Measurements from ENCODE around the gene EMILIN3.

The EMILIN3 gene

DNA sequence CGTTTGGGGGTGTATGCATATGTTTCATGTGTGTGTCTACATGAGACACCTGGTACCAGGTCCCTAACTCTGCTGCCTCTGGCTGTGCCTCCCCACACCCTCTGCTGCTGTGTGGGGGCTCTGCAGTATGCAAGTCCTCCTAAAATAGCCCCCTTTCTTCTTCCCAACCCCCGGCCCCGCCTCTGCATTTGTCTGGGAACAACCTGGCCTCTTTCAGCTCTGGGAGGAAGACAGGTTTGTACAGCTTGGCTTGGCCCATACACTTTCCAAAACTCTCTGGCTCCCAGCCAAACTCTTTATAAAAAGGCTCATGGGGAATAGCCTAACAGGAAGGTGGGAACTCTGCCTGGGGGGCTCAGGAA lies 27.1 kb upstream of the EMILIN3 start:
- CTCF ChIA-PET: no interaction called here
- TF ChIP-seq LEF1 (IDR thresholded peaks at IDR 0.05; ENCODE audit: borderline replicate concordance) (no peak), ARNT (IDR thresholded peaks at IDR 0.05) (no peak), BHLHE40 (IDR thresholded peaks at IDR 0.05; ENCODE audit: borderline replicate concordance) (no peak), TARDBP (IDR thresholded peaks at IDR 0.05) (no peak), FOXA1 (IDR thresholded peaks at IDR 0.05) (no peak), ELF4 (IDR thresholded peaks at IDR 0.05) (no peak), SUZ12 (IDR thresholded peaks at IDR 0.05) (no peak), CTBP1 (IDR thresholded peaks at IDR 0.05; ENCODE audit: borderline replicate concordance) (no peak), FOXM1 (IDR thresholded peaks at IDR 0.05; ENCODE audit: borderline replicate concordance) (no peak), NFRKB (IDR thresholded peaks at IDR 0.05) (no peak)
- TF ChIP-seq, protein P1, sequence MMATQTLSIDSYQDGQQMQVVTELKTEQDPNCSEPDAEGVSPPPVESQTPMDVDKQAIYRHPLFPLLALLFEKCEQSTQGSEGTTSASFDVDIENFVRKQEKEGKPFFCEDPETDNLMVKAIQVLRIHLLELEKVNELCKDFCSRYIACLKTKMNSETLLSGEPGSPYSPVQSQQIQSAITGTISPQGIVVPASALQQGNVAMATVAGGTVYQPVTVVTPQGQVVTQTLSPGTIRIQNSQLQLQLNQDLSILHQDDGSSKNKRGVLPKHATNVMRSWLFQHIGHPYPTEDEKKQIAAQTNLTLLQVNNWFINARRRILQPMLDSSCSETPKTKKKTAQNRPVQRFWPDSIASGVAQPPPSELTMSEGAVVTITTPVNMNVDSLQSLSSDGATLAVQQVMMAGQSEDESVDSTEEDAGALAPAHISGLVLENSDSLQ (IDR thresholded peaks at IDR 0.05): no peak
- POLR2A ChIA-PET: no interaction called here
- DNase-seq (ENCODE audit: extremely low spot score): no peak

DNA sequence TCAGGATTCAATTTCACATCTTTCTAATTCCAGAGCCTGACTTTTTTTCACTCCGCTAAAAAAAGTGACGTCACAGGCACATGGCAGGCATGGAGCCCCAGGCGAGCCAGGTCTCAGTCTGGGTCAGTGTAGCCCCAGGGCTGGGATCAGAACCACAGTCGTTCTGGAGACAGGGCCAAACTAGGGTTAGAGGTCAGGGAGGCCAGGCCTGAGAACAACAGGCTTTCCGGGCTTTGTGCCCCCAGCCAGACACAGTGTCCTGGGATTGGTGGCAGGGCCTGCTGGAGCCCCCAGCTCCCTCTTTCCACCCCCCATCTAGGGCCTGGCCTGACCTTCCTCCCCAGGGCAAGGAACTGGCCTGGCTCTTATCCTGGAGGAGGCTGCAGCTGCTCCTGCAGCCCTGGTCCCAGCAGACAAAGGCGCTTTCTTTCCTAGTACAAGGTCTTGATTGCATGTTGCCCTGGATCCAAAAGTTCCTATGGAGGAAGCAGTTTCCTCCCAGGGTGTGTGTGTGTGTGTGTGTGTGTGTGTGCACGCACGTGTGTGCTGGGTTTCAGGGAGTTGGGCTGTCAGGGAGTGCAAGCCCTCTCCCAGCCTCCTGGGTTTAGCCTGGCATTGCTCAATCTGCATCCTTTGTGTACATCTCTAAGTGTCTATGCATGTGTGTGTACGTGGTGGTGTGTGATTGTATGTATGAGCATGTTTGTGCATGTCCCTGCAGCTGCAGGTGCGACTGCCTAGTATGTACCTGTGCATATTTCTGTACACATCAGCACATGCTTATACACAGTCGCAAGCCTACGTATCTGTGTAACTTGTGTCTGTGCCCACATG lies 26.5 kb upstream of the EMILIN3 start:
- CTCF ChIA-PET: no interaction called here
- POLR2A ChIA-PET: no interaction called here
- TF ChIP-seq ZNF384 (IDR thresholded peaks at IDR 0.05) (no peak), TARDBP (IDR thresholded peaks at IDR 0.05) (no peak), FOXA1 (IDR thresholded peaks at IDR 0.05) (no peak), SUZ12 (IDR thresholded peaks at IDR 0.05) (no peak), NFRKB (IDR thresholded peaks at IDR 0.05) (no peak), ARNT (IDR thresholded peaks at IDR 0.05) (no peak), FOXK2 (IDR thresholded peaks at IDR 0.05) (no peak), FOXM1 (IDR thresholded peaks at IDR 0.05; ENCODE audit: borderline replicate concordance) (no peak), SP1 (IDR thresholded peaks at IDR 0.05) (no peak), BHLHE40 (IDR thresholded peaks at IDR 0.05; ENCODE audit: borderline replicate concordance) (no peak), LEF1 (IDR thresholded peaks at IDR 0.05; ENCODE audit: borderline replicate concordance) (no peak), CTBP1 (IDR thresholded peaks at IDR 0.05; ENCODE audit: borderline replicate concordance) (no peak), L3MBTL2 (conservative IDR thresholded peaks at IDR 0.05) (no peak), ELF4 (IDR thresholded peaks at IDR 0.05) (no peak), HDGF (IDR thresholded peaks at IDR 0.05; ENCODE audit: borderline replicate concordance) (no peak)
- TF ChIP-seq, protein P1 (IDR thresholded peaks at IDR 0.05): no peak
- DNase-seq (ENCODE audit: extremely low spot score): no peak

DNA sequence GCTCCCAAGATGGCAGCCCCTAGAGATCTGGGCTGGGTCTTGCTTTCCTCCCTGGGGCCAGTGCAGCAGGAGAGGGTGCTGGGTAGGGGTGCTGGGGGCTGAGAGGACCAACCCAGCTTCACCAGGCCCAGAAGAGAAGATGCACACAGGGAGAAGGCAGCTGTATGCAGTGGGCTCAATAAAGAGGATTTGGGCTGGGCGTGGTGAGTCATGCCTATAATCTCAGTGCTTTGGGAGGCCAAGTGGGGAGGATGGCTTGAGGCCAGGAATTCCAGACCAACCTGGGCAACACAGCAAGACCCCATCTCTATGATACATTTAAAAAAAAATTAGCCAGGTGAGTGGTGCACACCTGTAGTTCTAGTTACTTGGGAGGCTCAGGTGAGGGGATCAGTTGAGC lies 25.7 kb upstream of the EMILIN3 start:
- DNase-seq (ENCODE audit: extremely low spot score): no peak
- POLR2A ChIA-PET: no interaction called here
- CTCF ChIA-PET: no interaction called here
- TF ChIP-seq, protein P1 (IDR thresholded peaks at IDR 0.05): no peak
- TF ChIP-seq FOXA1 (IDR thresholded peaks at IDR 0.05) (no peak), FOXK2 (IDR thresholded peaks at IDR 0.05) (no peak), SP1 (IDR thresholded peaks at IDR 0.05) (no peak), BHLHE40 (IDR thresholded peaks at IDR 0.05; ENCODE audit: borderline replicate concordance) (no peak), ARNT (IDR thresholded peaks at IDR 0.05) (no peak), TARDBP (IDR thresholded peaks at IDR 0.05) (no peak), ZNF384 (IDR thresholded peaks at IDR 0.05) (no peak), NFRKB (IDR thresholded peaks at IDR 0.05) (no peak), HDGF (IDR thresholded peaks at IDR 0.05; ENCODE audit: borderline replicate concordance) (no peak), L3MBTL2 (conservative IDR thresholded peaks at IDR 0.05) (no peak)

DNA sequence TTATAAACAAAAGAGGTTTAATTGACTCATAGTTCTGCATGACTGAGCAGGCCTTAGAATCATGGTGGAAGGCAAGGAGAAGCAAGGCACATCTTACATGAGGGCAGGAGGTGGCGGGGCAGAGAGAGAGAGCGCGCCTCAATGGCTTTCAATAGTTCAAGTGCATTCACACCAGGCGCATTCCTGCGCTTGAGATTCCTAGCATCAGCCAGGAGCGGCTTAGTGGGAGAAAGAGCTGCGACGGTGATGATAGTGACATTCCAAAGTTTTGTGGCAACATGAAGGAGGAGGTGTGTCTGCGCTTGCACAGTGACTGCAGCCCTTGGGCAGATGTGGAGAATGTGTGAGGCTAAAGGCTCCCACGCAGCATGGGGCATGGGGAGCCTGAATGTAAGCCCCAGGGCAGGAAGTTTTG lies 25.0 kb upstream of the EMILIN3 start:
- TF ChIP-seq NFRKB (IDR thresholded peaks at IDR 0.05): no peak
- no peak for TF ChIP-seq HDGF (IDR thresholded peaks at IDR 0.05; ENCODE audit: borderline replicate concordance)
- no peak for TF ChIP-seq ELF4 (IDR thresholded peaks at IDR 0.05)
- no peak for TF ChIP-seq BHLHE40 (IDR thresholded peaks at IDR 0.05; ENCODE audit: borderline replicate concordance)
- TF ChIP-seq SUZ12 (IDR thresholded peaks at IDR 0.05): no peak
- no peak for TF ChIP-seq FOXK2 (IDR thresholded peaks at IDR 0.05)
- no peak for TF ChIP-seq FOXA1 (IDR thresholded peaks at IDR 0.05)
- no peak for TF ChIP-seq CTBP1 (IDR thresholded peaks at IDR 0.05; ENCODE audit: borderline replicate concordance)
- TF ChIP-seq L3MBTL2 (conservative IDR thresholded peaks at IDR 0.05): no peak
- TF ChIP-seq FOXM1 (IDR thresholded peaks at IDR 0.05; ENCODE audit: borderline replicate concordance): no peak
- DNase-seq (ENCODE audit: extremely low spot score): no peak
- CTCF ChIA-PET: no interaction called here
- POLR2A ChIA-PET: no interaction called here

DNA sequence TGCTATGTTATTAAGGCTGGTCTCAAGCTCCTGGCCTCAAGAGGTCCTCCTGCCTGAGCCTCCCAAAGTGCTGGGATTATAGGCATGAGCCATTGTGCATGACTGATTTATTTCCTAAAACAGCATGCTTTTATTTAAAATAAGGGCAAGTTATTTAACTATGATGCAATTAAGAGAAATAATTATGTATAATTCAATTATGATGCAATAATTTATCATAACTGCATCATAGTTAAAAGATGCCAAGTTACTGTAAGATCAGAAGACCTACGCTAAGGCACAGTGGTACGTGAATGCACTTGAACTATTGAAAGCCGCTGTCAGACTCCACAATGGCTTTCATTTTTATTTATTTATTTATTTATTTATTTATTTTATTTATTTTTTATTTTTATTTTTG lies 24.3 kb upstream of the EMILIN3 start:
- CTCF ChIA-PET: no interaction called here
- TF ChIP-seq ELF4 (IDR thresholded peaks at IDR 0.05) (no peak), LEF1 (IDR thresholded peaks at IDR 0.05; ENCODE audit: borderline replicate concordance) (no peak)
- TF ChIP-seq, protein P1 (IDR thresholded peaks at IDR 0.05): no peak
- POLR2A ChIA-PET: no interaction called here
- DNase-seq (ENCODE audit: extremely low spot score): no peak

DNA sequence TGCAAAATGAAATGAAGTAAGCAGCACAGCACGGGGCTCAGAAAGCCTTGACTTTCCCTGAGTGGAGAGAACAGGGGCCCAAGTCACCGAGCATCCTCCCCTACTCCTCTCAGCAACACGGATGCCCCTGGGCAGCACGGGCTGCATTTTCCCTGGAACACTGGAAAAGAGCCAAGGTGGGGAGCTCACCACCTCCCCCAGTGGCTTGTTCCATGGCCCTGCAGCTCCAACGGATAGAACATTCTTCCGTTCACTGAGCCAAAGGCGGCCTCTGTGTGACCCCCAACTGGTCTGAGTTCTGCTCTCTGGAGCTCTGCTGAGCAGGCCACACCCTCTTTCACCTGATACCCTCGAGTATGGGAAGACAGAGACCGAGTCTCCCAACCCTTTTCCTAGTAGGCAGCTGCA lies 20.8 kb upstream of the EMILIN3 start:
- POLR2A ChIA-PET: no interaction called here
- DNase-seq (ENCODE audit: extremely low spot score): no peak
- TF ChIP-seq NFRKB (IDR thresholded peaks at IDR 0.05) (no peak), ZNF384 (IDR thresholded peaks at IDR 0.05) (no peak), TARDBP (IDR thresholded peaks at IDR 0.05) (no peak), ARNT (IDR thresholded peaks at IDR 0.05) (no peak), CTBP1 (IDR thresholded peaks at IDR 0.05; ENCODE audit: borderline replicate concordance) (no peak), FOXM1 (IDR thresholded peaks at IDR 0.05; ENCODE audit: borderline replicate concordance) (no peak), HDGF (IDR thresholded peaks at IDR 0.05; ENCODE audit: borderline replicate concordance) (no peak)
- CTCF ChIA-PET: interaction anchor here (1.0 kb wide), 1 partner anchor 29 kb away, joined by 3 read pairs; no protein-coding TSS in a partner anchor

Data from HEK293T (cell line).